Transverse colon (tissue), 4 donors: Measurements from ENCODE around the gene BANF2.

Experiments
- CTCF ChIP-seq, 5 experiments: fragments of 200-600 bp in 3 of 5; fragments of 450-650 bp in 2 of 5; sonication (generic) in 3 of 5; IDR thresholded peaks; 1 replicate in 2 of 5; 2 replicates in 3 of 5; pipeline ENCODE4 v1.5.1; 2016 to 2017; ENCODE audit warnings: antibody characterized with exemption in 5 of 5, inconsistent platforms in 3 of 5, mild to moderate bottlenecking in 2 of 5, moderate library complexity in 1 of 5
- EP300 ChIP-seq: sonication (generic); formaldehyde crosslinking; IDR thresholded peaks from one replicate; pipeline ENCODE4 v1.6.1; 2017; ENCODE audit warnings: antibody characterized with exemption, low read depth
- POLR2A ChIP-seq: fragments of 450-650 bp; IDR thresholded peaks from one replicate; pipeline ENCODE4 v1.6.1; 2016; ENCODE audit warnings: antibody characterized with exemption, mild to moderate bottlenecking, moderate library complexity
- POLR2AphosphoS5 ChIP-seq, 3 donors: sonication (generic); formaldehyde crosslinking; IDR thresholded peaks; one replicate each; pipeline ENCODE4 v1.6.1; 2016; ENCODE audit warnings: antibody characterized with exemption in 3 of 3

GRCh38 chr20:17690144-17690543 is 9.6 kb upstream of the BANF2 start:
- TF ChIP-seq CTCF (IDR thresholded peaks at IDR 0.05) = no peak
- TF ChIP-seq EP300 = no peak
- TF ChIP-seq POLR2AphosphoS5 (IDR thresholded peaks at IDR 0.05) = no peak
- no peak for TF ChIP-seq POLR2A
